ENCODE measurements around the gene ATP6V0E1.

DNA sequence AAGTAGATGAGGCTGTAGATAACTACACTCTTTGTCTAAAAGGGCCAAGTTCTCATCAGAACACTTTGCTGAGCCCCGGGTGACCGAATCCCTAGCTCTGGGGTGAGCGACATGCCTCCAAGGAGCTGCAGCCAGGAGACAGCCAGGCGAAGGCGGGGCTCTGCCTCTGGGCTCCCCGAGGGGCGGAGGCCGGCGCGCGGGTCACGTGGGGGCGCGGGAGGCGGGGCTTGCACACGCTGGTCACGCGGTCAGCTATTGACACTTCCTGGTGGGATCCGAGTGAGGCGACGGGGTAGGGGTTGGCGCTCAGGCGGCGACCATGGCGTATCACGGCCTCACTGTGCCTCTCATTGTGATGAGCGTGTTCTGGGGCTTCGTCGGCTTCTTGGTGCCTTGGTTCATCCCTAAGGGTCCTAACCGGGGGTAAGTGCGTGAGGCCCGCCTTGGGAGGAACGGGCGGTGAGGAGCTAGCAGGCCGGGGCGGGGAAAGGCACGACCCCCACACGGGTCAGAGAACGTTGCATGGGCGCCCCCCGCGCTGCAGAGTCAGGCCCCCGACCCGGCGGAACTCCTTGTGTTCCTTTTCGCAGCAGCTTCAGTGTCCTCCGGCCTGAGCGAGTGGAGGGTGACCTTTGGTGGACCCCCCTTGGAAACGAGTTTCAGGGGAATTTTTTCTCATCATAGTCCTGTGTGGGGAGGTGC lies at the start of gene ATP6V0E1:
- TF ChIP-seq CTCF (IDR thresholded peaks at IDR 0.05; ENCODE audit: insufficient read depth, low read length, poor library complexity, severe bottlenecking) (no peak), EZH2phosphoT487 (conservative IDR thresholded peaks at IDR 0.05; ENCODE audit: low read length) (no peak)

All from SU-DHL-6 (cell line).